GM18499 (cell line): Measurements from ENCODE around the gene MAP4K2.
A peak's percentile ranks its signal among the peaks of the same experiment; 100 is the strongest.
"Not testable (repeated sequence)": the region's sequence is repeated elsewhere in the genome, so short reads cannot be mapped to it uniquely, and the experiment has no call there.

Experiments
- ATAC-seq: cut with Tn5 transposase; IDR thresholded peaks from one replicate; pipeline ENCODE4 v1.9.1; 2021; ENCODE audit warnings: moderate number of reproducible peaks; ENCODE audit not compliant: insufficient read depth, unreplicated experiment

The MAP4K2 gene

DNA sequence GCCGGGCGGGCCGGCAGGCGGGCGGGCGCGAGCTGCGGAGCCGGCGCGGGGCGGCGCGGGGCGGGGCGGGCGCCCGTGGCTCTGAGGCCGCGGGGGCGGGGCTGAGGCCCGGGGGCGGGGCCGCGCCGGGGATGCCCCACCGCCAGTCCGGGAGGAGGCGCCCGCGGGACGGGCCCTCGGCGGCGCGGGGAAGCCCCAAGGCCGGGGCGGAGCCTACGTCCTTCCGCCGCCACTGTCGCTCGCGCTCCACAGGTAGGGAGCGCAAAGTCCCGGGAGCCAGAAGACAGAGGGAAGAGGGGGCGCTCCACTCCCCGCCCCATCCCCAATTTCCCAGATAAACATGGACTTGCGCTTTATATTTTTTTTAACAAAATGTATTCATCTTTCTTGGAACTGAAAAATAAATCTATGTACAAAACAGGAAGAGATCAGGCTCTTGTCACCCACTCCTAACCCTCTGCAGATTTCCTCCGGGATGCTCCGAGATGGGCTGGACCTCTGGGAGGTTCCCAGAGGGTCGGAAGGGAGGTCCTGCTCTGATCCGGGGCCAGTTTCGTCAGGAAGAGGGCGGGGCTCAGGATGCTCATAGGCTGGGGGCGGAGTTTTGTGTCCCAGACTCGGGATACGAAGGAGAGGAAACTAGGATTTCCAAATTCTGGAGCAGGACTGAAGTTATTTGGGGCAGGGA lies at the start of gene MAP4K2:
MAP4K2 (minus strand) TSS at position 57 of the 688 bp plus-strand sequence. CDS start 65 bp downstream, outside the sequence.
- ATAC-seq, result no peak

DNA sequence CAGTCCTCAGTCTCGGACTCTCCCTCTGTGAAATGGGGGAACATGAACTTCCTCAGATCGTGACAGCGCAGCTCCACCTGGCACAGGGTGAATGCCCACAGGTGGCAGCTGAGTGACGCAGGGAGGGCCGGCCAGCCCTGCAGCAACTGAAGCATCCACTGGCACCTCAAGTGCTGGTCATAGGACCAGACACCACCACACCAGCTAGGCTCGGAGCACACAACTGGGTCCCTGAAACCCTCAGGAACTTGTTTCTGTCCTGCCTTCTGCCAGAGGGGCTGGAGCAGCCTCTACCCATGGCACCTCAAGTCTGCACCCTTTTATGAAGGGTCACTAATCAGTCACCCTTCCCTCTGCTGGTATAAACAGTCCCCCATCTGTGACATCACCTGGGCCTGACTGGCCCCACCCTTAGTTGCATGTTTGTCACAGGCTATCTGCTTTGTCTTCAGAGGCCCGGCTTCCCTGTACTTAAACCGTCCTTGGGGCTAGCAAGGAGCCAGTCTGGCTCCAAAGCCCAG lies 48.9 kb upstream of the MAP4K2 start:
- ATAC-seq, result no peak

DNA sequence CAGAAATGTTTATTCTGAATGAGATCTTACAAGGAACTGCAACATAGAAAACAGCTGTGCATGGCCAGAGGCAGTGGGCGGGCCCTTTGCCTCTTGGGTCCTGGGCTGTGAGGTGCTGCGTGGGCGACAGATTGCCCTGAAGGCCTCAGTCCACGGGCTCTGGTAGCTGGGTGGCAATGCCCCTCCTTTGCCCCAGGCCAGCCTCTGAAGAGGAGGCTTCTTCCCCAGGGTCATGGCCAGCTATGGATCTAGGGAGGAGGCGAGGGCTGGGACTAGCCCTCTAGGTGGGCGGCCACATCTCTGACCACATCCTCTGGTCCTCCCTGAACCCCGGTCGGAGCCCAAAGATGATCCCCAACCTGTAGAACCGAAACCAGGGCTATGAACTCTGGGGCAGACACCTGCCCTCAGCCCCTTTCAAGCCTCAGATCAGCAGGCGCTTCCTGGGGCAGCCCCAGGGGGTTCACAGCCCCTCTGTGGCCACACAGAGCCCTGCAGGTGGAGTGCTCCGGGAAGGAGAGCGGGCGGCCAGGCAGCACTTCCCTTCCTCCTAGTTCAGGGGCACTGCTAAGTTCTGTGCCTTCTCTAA lies 48.1 kb upstream of the MAP4K2 start:
- peak; percentile 45 for ATAC-seq

DNA sequence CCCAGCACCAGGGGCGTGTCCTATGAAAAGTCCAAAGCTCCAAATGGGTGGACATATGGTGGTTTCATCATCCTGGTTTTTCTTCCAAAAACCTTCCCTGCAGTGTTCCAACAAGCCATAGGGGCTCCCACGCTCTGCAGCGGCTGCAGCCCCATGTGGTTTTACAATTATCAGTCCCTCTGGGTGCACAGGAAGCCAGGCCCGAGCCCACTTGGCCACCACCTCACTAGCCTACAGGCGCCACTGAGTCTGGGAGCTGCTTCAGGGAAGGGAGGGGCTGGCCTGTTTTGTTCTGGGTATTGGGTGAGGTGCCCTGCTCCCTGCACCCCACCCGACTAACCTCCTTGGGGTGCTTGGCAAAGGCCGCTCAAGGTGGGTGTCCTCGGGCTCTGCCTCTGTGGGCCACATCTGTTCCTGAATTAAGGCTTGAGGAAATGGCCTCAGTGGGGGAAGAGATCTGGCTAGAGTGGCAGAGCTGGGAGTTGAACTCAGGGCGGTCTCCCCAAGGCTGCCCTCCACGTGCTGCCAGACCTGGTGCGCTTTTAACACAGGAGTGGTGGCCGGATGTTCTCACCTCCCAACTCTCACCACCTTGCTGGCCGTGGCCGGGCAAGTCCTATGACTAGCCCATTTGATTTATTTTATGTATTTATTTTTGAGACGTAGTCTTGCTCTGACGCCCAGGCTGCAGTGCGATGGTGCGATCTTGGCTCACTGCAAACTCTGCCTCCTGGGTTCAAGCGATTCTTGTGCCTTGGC lies 46.8 kb upstream of the MAP4K2 start:
- no peak for ATAC-seq

DNA sequence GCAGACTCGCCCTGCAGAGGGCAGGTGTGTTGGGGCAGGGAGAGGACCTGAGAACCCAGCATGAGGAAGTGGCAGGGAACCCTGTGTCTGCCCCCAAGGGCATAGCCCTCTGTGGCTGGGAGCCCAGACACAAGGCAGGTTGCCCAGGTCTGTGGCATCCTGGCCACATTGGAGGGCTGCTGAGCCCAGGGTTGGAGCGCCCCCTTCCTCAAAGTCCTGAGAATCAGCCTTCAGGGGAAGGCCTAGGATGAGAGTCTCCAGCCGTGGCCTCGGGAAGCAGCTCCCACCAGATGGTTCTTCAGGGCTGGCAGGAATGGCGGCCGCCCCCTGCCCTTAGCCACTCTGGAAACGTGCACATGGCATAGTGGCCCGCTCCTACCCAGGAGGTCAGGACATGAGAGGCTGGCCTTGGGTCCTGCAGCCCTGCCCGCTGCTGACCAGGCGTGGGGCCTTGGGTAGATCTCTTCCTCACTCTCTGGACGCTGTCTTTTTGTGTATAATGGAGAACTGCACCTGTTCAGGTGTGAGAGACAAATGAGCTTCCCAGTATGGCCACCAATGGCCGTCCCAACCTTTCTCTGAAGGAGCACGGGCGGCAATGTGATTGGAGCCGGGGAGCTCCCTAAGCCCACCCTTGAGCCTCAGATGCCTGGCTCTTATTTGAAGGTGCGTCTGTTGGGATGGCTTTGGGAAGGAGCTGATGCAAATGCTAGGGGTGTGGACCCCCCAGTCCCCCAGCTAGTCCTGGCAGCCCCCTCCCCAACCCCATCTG lies 46.0 kb upstream of the MAP4K2 start:
- no peak for ATAC-seq

DNA sequence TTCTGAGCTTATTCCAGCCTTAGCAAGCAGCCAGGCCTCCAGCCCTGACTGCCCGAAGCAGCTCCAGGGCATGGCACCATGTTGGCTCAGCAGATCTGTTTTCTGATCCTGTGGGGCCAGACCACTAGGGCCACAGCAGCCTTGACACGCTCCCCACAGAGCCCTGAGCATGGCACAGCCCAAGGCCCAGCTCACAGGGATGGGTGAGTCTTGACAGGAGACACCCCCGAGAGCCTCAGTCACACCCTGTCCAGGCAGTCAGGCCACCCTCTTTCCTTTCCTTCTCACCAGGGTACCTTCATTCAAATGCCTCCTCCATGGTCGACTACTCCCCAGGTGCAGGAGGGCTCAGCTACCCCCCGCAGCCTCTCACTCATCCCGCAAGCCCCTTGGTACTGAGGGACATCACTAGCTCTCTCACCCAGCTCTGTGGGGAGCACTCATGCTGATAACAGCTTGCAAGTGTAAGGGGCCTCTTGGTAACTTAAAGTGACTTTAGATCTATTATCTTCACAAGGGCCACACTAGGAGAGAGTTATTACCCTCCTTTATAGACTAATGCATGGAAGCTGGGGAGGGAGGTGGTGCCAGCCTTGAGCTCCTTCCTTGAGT lies 45.3 kb upstream of the MAP4K2 start:
- ATAC-seq, result no peak

DNA sequence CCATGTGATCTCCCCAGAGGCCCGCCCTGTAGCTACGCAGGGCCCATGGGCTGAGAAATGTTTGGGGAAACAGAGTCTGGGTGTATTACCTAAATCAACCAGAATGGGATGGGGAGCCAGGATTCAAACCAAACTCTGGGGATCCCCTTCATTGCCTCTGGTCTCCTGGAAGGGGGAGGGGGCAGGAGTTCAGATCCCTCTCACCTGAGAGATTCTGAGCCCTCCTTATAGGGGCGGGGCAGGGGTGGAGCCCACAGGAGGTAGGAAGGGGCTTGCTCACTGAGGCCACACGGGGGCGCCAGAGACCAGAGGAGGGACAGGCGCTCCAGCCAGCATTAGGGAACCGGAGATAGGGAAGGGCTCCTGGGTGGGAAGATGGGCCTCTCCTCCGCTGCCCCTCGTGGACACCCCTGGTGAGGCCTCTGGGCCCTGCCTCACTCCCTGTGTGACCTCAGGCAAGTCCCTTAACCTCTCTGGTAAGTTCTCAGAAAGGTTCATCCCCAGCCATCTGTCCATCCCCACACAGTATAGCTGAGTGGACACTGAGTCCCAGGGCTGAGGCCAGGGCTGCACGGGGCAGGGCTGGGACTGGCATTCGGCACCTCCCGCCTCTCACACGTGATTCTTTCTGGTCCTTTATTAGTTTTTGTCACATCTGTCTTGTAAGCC lies 44.1 kb upstream of the MAP4K2 start:
- no peak for ATAC-seq

DNA sequence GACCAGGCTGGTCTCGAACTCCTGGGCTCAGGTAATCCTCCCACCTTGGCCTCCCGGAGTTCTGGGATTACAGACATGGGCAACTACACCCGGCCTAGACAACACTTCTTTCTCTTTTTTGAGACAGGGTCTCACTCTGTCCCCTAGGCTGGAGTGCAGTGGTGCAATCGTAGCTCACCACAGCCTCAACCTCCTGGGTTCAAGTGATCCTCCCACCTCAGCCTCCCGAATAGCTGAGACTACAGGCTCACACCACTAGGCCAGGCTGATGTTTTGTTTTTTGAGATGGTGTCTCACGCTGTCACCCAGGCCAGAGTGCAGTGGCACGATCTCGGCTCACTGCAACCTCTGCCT lies 42.7 kb upstream of the MAP4K2 start:
- ATAC-seq, result not testable (repeated sequence)

DNA sequence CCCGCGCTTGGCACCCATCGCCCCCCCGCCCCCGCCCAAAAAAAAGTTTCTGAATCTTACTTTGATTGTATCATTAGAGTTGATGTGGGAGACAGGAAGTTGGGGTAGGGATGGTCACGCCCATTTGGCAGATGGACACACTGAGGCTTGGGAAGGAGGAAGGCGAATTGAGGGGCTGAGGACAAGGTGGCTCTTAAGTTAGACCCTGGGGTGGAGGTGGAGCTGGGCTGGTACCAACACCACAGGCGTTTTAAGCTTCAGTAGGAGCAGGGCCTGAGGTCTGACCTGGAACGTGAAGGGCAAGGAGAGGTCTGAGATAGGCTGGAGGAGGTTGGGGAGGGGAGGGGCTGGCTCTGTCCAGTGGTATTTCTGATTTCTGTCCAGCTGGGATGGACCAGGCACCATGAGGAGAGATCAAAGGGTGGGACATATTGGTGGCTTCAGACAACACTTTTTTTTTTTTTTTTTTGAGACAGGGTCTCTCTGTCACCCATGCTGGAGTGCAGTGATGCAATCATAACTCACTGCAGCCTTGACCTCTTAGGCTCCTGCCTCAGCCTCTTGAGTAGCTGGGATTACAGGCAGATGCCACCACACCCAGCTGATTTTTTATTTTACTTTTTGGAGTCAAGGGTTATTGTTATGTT lies 42.2 kb upstream of the MAP4K2 start:
- no peak for ATAC-seq

DNA sequence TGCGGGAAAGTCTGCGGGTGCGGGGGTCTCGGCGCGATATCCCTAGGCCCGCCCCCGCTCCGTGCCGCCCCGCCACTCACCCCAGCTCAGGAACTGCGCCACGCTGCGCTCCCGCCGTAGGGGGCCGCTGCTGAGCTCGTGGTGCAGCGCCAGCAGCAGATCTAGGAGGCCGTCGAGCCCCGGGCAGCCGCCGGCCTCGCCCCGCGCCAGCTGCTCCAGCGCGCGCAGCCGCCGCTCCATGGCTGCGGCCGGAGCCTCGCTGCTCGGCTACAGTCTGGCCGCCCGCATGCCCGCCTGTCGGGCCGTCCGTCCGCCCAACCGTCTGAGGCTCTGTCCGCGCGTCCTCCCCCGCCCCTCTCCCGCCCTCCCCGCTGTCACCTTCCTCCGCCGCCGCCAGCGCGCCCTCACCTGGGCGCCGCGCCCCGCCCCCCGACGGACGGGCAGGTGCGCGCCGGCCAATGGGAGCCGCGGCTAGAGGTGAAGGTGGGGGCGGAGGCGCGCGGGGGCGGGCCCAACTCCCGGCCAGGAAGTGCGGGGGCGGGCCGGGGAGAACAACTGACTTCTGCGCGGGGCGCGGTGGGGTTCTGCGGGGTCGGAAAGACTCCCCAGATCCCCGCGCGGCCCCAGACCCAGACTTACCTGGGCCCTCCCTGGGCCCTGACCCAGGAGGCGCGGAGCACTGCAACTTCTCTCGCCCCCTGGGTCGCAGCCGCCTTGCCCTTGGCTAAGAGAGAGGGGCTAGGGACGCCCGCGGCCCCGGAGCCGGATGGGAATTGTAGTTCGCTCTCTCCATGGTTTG lies 41.5 kb upstream of the MAP4K2 start, which contains the start of gene CDC42BPG:
CDC42BPG (minus strand) TSS at position 324 of the 799 bp plus-strand sequence; CDS start at position 240, 84 bp downstream.
- ATAC-seq, result no peak

DNA sequence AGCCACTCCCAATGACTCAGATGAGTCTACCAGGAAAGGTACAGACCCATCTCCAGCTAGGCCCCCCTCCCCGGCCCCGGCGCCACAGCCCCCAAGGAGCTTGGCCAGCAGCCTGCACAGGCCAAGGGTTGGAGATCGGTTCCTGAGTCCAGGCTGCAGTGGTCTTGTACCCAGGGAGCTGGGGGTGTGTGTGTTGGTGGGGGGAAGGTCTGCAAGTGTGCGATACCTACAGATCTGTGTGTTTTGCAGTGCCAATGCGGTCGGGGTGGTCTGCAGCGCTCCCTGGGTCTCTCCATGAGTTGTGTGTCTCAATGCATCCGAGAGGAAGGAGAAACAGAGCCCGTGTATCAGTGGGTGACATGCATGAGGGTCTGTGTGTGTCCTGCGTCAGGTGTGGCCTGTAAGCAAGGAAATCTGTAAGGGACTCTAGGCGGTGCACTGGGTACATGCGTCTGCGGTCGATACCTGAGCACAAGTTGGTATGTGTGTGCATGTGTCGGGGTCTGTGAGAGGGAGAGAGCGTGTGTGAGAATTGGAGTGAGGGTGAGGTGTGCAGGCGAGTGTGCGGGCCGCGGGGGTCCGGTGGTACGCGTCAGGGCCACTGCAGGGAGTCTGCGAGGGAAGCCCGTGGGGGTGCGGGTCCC lies 40.8 kb upstream of the MAP4K2 start:
- ATAC-seq, result no peak

DNA sequence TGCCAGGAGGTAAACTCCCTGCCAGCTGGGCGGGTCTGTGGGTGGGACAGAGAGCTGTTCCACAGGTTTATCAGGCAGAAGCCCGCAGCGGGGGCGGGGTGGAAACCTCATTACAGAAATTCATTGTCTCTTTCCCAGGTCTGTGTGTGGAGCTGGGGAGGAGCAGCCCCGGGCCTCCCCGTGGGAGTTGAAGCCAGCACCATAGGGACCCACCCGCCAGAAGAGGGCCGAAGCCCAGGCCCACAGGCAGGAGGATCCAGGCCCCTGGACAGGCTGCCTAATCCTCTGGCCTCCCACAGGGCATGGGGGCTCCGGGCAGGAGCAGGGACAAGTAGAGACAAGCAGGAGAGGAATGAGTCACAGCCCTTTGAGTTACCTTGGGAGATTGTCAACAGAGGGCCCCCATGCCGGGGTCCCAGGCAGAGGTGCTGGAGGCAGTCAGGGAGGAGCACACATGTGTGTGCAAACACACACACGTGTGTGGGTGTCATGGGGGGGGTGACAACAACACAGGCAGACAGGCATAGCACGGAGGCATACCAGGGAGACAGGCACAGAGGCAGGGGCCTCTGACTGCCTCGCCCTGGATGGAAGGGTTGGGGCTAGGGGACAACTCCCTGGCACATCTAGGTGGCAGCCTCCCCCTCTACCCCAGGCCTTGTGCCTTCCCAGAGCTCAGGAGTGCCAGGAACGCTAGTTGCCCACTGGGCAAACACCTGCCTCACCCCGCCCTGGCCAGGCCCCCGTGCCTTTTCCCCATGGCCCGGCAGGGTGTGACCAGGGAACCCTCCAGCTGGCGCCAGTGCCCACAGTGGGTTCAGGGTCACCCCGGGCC lies 40.1 kb upstream of the MAP4K2 start:
- ATAC-seq, result no peak

DNA sequence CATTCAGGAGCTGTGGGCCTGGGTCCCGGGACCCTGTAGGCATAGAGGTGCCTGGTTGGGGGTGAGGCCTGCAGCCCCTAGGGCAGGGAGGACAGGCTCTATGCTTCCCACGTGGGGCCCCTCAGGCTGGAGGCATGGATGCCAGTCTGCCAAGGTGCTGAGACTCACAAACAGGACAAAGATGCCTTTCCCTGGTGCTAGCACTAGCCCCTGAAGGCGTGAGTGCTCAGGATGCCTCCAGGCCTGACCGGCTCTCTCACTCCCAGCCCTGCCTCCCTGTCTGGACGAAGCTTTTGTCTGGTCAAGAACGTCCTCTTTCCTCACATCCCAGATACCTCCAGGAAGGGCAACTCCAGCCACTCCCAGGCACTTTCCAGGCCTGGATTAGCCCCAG lies 39.3 kb upstream of the MAP4K2 start:
- no peak for ATAC-seq

DNA sequence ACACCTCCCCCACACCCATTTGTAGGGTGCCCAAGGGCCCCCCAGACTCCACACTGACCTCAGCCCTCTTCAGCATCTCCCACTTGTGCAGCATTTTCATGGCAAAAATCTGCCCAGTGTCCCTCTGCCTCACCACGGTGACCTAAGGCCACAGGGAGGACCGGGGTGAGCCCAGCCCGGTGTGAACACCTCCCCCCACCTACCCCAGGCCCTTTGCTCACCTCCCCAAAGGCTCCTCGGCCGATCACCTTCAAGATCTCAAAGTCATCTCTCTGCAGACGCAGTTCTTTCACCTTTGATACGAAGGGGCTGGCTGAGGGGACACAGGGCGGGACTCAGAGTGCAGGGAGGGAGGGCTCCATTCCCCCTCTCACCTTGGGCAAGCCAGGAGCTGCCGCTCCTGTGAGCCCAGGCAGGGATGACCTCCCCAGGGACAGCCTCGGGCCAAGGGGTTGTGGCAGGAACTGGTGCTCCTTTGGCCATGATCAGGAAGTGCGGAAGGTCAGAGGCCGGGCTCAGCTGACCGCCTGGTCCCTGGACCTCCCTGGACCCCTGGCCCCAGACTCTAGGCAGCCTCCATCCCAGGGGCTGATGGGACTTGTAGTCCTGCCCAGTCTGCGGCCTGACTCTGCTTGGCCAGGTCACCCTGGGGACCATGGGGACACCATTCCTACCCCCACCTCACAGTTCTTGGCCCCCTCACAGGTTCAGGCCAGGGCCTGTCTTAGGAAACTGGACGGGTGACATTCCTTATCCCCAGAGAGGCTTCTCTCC lies 38.8 kb upstream of the MAP4K2 start:
- no peak for ATAC-seq

DNA sequence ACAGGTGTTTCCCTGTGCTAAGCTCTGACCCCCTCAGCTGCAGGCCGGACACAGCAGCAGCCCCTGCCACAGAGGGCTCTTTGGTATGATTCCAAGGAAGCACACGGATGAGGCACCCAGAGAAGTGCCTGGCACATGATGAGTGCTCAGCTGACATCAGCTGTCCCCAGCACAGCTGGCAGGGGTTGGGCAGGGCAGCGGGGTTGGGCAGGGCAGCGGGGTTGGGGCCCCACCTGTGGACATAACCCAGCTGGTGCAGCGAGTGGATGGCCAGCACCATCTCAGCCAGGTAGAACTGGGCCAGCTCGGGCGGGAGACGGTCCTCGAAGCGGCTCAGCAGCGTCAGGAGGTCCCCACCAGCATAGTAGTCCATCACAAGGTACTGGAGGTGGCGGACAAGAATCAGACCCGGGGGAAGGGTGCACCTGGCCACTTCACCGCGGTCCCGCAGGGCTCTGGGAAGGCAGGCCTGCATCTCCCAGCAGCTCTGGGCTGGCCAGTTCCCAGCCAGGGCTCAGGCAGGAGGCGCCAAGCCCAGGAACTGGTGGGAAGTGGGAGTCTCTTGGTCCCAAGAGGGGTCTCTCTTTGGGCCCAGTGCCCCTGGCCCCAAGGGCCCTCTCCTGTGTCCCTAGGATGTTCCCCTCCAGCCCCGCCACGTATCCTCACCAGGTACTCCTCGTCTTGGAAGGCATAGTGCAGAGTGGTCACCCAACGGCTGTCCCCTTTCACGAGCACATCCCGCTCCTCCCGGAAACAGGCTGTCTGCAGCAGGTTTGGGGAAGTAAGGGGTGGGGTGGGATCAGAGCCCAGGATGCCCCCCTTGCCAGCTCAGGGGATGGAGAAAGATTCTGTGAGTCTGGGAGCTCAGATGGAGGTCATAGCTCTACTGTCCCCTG lies 37.1 kb upstream of the MAP4K2 start:
- no peak for ATAC-seq
